HG03354 (cell line): ENCODE measurements around the gene OTOP2.

Source experiments
- ATAC-seq: cut with Tn5 transposase; IDR thresholded peaks from one replicate; pipeline ENCODE4 v1.9.1; 2021; ENCODE audit warnings: mild to moderate bottlenecking; ENCODE audit not compliant: unreplicated experiment, poor library complexity, severe bottlenecking

OTOP2 gene

GRCh38 chr17:74924250-74924948 is at the start of gene OTOP2:
OTOP2 (plus strand) TSS chr17:74924273; CDS start chr17:74924633, 360 bp downstream.
- ATAC-seq: no peak

- no peak for ATAC-seq
These were observed 49.4 kb upstream of the OTOP2 start for GRCh38 chr17:74874615-74875037.

GRCh38 chr17:74875155-74875976 is 48.7 kb upstream of the OTOP2 start:
- ATAC-seq: no peak

- ATAC-seq: no peak
These were observed 48.0 kb upstream of the OTOP2 start for GRCh38 chr17:74875977-74876593.

- no peak for ATAC-seq
These were observed 46.2 kb upstream of the OTOP2 start for GRCh38 chr17:74877592-74878548.

GRCh38 chr17:74878658-74879057 is 45.4 kb upstream of the OTOP2 start:
- ATAC-seq: no peak

- no peak for ATAC-seq
These were observed 44.8 kb upstream of the OTOP2 start for GRCh38 chr17:74879308-74879707.

- no peak for ATAC-seq
These were observed 43.0 kb upstream of the OTOP2 start for GRCh38 chr17:74881073-74881472.

GRCh38 chr17:74882517-74883240 is 41.4 kb upstream of the OTOP2 start:
- ATAC-seq: no peak

- no peak for ATAC-seq
These were observed 40.8 kb upstream of the OTOP2 start for GRCh38 chr17:74883241-74883745.

GRCh38 chr17:74888469-74888868 is 35.6 kb upstream of the OTOP2 start:
- ATAC-seq: no peak

GRCh38 chr17:74890554-74890953 is 33.5 kb upstream of the OTOP2 start:
- no peak for ATAC-seq

- no peak for ATAC-seq
These were observed 31.8 kb upstream of the OTOP2 start for GRCh38 chr17:74892013-74892841.

- no peak for ATAC-seq
These were observed 30.8 kb upstream of the OTOP2 start, which contains the start of gene FADS6 for GRCh38 chr17:74892974-74893911. FADS6 (minus strand) TSS chr17:74893633; CDS start chr17:74893595, 38 bp downstream.

GRCh38 chr17:74893936-74894671 is 30.0 kb upstream of the OTOP2 start:
- ATAC-seq: no peak

GRCh38 chr17:74898376-74898946 is 25.6 kb upstream of the OTOP2 start:
- ATAC-seq: no peak
